Activated T-cell treated with anti-CD3 and anti-CD28 coated beads, Interleukin-2, amount 50 U/mL, for 1 hour (primary cell): ENCODE data around the gene LMX1B.
"Not testable (repeated sequence)": the region's sequence is repeated elsewhere in the genome, so short reads cannot be mapped to it uniquely, and the experiment has no call there.

ENCODE experiments used
- DNase-seq: peaks from one replicate; pipeline ENCODE4 v3.0.0-alpha.2; 2020

The LMX1B gene

DNA sequence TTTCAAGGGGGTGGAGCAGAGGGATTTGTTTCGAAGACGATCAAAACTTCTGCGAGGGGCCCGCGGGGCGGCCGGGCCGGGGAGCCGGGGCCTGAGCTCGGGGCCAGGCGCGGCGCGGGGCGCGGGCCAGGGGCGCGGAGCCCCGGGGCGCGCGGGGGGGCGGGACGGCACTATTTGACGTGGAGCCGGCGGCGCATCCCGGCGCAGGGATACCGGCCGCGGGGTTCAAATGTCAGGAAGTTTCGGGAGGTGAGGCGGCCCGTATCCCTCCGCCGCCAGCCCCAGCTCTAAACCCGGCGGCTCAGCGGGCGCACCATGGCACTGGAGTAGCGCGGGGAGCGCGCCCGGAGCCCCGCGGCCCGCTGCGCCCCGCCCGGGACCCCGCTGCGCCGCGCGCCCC is at the start of gene LMX1B:
TSS of gene LMX1B (plus strand) at position 278 of the 400 bp plus-strand sequence. CDS start 522 bp downstream, outside the sequence.
- DNase-seq = no peak

DNA sequence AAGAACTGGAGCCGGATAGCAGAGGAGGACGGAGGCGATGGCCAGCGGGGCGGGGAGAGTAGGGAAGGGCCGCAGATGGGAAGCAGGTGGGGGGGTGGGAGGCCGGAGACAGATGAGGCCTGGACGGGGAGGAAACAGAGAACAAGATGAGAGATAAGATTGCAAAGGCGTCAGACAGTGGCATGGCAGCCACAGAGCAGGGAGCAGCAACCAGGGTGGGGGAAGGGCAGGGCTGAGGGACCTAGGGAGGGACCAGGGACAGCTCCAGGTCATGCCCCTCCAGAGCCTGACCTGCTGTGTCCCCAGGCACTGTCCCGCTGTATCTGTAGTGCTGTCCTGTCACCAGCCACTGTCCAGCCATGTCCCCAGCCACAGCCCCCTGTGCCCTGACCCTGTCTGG is 49.6 kb upstream of the LMX1B start:
- no peak for DNase-seq

DNA sequence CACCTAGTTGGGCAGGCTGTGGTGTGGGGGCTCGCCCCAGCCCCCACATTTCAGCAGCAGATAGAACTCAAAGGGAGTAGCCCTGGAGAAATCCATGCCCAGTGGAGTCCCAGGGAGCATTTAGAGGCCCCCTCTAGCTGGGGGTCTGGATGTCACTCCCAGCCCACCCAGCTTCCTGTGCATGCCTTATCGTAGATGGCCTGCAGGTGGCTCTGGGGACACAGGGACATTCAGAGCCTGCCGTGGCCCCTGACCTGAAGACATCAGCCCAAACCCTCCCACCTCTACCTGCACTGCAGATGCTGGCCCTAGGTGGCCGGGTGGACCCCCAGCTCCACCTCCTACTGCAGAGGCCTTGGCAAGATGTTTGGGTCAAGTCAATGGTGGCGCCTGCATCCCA is 49.0 kb upstream of the LMX1B start:
- no peak for DNase-seq

DNA sequence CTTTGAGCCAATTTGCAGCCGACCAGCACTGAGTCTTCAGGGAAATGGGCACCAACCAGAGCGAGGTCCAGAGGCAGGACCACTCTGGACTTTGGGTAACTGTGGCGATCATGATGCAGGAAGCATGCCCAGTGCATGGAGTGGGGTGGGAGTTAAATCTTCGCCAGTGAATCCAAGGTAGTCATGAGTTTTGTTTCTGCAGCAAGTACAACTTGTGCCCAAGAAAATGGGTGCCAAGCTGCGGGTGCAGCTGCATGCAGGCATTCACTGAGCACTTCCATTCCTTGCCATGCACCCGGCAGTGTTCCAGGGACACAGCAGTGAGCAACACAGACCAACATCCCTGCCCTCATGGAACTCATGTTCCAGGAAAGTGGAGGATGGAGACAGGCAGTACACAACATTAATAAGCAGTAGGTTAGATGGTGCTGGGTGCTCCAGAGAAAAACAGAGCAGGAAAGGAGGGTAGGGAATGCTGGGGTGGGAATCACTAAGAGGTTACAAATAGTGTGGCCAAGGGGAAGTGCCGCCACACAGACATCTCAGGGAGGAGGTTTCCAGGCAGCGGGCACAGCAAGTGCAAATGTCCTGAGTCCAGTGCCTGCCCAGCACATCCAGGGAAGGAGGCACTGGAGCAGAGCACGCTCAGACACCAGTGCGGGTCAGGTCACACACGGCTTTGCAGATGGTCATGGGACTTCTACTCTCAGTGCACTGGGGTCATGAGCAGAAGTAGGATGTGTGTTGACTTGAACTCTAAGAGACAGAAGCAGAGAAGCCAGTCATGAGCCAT is 48.2 kb upstream of the LMX1B start:
- DNase-seq = no peak

DNA sequence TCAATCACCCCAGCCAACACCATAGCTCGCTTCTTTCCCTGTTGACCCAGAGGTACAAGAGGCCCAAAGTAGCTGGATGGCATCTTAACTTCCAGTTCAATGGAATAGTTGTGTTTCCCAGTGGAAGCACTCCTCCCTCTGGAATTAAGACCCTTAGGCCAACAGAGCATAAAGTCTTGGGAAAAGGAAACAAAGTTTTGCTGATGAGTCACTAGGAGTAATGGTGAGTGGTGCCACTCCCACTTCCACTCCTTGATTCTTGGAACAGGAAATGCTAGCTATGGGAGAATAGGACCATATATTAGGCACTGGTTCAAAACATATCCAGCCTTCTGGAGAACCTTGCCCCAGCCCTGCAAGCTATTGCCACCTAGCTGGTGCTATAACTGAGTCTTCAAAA is 44.7 kb upstream of the LMX1B start:
- no peak for DNase-seq

DNA sequence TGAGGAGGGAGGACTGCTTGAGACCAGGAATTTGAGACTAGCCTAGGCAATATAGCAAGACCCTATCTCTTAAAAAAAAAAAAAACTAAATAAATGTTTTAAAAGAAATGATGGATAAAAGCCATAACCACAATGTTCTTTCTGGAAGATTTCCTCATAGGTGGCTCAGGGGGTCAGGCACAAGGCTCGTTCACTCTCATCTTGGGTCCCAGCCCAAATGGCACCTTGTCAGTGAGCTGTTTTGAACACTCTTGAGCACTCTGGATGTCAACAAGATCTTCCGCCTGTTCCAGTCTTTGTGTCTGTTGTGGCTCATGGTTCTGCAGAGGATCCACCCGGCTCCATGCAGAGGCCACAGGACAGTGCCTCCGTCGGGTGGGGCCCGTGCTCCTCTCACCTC is 35.7 kb upstream of the LMX1B start:
- no peak for DNase-seq

DNA sequence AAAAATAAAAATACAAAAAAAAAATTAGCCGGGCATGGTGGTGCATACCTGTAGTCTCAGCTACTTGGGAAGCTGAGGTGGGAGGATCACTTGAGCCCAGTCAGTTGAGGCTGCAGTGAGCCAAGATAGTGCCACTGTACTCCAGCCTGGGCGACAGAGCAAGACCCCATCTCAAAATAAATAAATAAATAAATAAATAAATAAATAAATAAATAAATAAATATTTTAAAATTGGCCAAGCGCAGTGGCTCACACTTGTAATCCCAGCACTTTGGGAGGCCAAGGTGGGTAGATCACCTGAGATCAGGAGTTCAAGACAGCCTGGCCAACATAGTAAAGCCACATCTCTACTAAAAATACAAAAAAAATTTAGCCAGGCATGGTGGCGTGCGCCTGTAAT is 33.4 kb upstream of the LMX1B start:
- DNase-seq = not testable (repeated sequence)

DNA sequence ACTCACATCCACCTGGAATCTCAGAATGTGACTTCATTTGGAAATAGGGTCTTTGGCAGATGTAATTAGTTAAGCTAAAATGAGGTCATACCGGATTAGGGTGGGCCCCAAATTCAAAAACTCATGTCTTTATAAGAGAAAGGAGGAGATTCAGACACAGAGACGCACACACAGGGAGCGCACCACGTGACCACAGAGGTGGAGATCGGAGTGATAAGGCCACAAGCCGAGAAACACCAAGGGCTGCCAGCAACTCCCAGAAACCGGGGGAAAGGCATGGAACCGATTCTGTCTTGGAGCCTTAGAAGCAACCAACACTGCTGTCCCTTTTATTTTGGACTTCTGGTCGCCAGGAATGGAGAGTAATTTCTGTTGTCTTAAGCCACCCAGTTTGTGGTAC is 31.8 kb upstream of the LMX1B start:
- no peak for DNase-seq

DNA sequence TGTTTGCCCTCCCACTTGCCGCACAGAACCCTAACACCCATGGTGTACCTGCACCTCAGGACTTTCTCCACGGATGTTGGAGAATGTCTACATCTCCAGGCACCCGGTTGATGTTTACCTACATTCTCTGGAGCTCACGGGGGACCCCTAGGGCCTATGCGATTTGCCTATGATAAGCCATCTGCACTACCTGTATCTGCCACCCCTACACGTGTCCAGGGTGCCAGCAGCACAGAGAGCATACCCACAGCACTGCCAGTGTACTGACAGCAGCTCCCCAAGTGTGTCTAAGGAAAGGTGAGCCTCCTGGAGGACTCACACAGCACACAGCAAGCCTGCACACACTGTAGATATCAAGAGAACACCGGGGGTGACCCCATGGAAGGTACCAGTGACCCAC is 31.3 kb upstream of the LMX1B start:
- DNase-seq = no peak

DNA sequence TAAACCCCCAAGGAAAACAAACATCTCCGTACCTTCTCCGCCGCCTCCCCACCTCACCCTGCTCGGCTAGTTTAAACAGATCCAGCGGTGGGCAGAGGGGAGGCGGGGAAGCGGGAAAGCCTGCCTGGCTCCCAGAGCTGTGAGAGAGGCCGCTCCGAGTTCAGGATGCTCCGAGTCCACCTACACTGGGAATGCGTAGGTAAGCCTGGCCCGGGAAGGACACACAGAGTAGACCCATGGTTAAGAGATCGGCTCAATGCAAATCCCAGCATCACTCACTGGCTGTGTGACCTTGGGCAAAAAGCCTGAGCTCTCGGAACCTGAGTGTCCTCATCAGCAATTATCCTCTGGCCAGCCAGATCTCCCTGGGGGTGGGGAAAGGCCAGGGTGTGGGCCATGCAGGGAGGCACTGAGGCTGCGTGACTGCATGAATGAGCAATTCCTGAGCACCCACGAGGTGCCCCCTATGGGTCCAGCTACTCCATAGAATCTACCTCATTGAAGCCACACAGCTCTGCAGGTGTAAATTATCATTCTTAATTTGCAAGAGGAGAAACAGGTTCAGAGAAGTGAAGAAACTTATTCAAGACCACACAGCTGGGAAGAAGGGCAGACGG is 30.5 kb upstream of the LMX1B start:
- DNase-seq = no peak

DNA sequence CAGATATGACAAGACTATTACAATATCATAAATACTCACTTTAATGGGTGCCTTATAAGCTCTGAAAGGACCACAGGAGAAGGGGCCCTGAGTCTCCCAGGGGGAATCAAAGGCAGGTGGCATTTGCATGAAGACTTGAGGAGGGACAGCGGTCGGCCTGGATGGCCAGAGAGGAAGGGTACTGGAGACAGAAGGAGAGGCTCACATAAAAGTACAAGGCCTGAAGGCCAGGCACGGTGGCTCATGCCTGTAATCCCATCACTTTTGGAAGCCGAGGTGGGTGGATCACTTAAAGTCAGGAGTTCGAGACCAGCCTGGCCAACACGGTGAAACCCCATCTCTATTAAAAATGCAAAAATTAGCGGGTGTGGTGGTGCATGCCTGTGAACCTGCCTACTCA is 29.1 kb upstream of the LMX1B start:
- no peak for DNase-seq

DNA sequence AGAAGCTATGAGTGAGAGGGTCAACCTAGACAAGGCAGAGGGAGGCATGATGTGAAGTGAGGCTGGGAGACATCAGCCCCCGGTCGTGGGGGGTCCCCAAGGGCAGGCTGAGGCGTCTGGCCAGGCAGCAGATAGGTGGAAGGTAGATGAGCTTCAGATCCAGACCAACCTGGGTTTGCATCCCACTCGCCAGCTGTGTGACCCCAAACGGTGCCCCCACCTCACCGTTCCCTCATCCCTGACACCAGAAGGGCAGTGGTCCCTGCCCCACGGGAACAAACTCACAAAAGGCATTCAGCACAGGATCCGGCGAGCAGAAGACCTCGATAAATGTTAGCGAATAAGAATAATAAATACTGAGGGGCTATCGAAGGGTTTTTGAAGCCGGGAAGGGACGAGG is 27.5 kb upstream of the LMX1B start:
- DNase-seq = no peak

DNA sequence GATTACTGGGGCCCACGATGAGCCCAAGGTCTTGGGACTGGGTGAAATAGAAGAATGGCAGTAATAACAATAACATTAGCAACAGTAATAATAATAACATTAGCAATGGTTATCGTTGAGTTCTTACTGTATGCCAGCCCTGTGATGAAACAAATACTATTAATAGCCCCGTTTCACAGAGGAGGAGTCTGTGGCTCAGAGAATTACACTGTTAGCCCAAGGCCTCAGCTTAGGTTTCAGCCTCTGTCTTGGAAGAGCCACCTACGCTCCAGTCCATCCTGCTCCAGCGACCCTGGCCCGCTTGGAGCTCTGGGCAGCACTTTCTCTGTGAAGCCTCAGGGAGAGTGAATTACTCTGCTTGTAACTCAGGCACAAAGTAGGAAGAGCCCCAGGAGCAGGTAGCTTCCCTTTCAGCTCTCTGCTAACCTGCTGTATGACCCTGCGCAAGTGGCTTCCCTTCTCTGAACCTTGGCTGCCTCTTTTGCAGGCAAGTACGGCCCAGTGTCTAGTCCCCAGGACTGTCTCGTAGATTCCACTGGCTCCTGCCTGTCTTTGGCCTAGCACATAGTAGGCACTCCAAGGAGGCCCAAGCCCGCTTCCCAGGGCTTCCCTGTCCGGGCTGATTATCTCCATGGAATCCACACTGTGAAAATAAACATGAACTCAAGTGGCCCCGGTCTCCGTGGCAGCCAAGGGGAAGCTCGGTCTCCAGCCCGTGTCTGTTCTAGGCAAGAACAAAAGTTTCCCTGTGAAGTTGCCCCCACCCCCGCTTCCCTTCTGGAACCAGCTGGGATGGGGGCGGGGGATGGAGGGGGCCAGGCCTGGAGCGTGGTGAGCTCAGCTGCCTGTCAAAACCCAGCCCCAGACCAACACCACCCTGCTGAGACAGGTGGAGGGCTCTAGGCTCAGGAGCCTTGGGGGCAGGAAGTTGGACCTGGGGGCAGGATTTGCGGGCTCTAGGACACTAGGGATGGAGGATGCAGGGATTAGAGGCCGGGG is 26.2 kb upstream of the LMX1B start:
- DNase-seq = no peak

DNA sequence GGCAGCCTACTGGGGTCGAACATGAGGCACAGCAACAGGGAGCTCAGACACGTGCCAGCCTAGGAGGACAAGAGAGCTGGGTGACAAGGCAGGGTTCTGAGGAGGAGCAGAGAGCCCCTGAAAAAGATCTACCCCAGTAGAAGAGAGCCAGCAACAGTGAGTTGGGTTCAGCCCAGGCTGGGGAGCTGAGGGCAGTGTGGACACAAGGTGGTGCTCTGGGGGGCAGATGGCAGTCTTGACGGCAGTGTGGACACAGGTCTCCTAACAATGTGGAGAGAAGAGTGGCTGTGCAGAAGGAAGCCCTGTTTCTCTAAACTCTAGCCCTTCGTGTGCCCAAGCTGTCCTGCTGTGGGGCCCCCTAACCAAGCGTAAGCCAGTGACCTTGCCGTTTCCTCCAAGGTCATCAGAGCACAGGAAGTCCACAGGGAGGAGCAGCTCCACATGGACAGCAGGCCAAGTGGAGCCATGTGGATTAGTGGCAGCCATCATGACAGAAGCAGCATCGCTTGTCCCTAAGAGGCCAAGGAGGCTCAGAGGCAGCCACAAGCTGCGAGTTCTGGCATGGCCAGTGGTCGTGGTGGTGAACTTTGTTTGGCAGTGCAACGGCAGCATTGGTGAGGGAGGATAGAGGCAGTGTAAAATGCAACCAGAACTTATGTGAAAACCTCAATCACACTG is 25.1 kb upstream of the LMX1B start:
- DNase-seq = no peak

DNA sequence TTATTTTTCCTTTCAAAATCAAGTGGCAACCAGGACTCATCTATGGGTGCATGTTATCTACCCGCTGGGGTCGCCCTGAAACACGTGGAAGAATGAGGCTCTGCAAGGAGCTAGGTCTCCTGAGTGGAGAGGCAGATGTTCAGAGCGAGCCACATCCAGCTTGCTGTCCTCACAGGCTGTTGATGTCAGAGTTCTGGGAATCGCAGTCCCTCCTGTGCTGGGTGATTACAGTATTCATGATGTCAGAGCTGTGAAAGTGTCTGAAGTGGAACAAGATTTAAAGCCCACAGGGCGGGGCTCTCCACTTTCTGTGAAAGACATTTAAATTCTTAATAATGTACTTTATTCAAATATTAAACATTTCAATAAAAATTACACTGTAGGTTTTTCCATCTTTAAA is 24.4 kb upstream of the LMX1B start:
- no peak for DNase-seq

DNA sequence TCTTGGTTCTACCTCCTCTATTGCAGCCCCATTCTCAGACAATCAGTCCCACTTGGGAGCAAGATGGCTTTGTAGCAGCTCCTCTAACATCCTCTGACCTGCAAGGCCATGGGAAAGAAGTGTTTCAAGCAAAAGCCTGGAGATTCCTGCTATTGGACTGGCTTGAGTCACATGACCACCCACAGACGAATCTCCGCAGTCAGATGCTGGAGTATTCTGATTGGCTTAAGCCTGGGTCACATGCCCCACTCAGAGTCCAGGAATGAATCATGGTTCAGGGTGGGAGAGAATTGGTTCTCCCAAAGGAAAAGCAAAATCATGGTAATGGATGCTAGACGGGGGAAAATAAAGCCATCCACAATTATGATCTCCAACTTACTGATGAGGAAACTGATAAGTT is 22.6 kb upstream of the LMX1B start:
- no peak for DNase-seq

DNA sequence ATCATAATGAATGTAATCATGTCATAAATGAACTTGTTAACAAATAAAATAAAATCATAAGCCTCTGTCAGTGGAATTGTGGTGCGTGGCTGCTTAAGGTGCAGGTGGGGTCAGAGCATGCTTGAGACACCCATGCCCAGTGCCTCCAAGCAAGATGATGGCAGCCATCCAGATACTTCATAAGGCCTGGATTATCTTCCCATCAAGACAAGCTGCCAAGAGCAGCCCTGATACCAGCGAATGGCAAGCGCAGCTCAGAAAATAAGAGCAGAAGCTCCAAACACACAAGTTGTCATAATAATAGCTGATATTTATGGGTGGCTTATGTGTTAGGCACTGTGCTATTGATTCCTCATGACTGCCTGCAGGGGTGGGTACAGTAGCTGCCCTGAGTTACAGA is 21.8 kb upstream of the LMX1B start:
- DNase-seq = no peak

DNA sequence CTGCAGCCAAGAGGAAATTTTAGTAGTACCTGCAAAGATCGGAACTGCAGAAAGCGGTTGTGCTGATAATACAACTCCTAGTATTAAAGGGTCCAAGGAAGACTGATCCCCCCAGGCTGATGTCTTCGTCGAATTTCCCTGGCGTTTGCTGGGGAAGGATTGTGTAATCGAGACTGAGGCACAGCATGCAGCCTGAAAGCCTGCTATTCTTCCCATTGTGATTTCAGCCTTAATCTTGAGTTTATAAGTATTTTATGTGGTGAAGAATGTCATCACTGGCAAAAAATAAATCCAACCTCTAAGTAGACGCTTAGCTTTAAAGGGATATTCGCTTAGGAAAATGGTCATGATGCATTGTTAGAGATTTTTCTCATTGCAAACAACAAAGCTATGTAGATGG is 21.3 kb upstream of the LMX1B start:
- no peak for DNase-seq

DNA sequence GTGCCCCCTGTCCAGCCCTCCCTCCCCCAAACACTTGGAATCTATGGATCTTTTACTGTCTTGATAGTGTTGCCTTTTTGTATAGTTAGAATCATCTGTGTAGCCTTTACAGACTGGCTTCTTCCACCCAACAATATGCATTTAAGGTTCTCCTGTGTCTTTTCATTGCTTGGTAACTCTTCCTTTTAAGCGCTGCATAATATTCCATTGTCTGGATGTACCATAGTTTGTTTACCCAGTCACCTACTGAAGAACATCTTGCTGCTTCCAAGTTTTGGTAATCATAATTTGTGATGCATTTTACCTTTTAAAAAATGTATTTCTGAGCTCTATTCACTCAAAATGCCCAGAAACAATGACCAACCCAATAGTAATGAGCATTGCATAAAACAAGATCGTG is 17.7 kb upstream of the LMX1B start:
- no peak for DNase-seq

DNA sequence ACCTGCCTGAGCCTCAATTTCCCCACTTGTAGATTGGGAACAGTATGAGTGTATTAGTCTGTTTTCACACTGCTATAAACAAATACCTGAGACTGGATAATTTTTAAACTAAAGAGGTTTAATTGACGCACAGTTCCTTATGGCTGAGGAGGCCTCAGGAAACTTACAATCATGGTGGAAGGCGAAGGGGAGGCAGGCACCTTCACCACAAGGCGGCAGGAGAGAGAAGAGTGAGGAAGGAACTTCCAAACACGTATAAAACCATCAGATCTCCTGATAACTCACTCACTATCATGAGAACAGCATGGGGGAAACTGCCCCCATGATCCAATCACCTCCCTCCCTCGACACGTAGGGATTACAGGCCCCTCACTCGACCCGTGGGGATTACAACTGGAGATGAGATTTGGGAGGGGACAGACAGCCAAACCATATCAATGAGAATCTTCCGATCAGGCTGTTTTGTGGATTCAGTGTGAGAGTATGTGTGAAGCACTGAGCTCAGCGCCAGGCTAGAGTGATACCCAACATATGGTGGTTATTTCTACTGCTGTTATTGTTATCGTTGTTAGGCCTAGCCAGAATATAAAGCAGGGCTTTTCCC is 14.6 kb upstream of the LMX1B start:
- DNase-seq = no peak

DNA sequence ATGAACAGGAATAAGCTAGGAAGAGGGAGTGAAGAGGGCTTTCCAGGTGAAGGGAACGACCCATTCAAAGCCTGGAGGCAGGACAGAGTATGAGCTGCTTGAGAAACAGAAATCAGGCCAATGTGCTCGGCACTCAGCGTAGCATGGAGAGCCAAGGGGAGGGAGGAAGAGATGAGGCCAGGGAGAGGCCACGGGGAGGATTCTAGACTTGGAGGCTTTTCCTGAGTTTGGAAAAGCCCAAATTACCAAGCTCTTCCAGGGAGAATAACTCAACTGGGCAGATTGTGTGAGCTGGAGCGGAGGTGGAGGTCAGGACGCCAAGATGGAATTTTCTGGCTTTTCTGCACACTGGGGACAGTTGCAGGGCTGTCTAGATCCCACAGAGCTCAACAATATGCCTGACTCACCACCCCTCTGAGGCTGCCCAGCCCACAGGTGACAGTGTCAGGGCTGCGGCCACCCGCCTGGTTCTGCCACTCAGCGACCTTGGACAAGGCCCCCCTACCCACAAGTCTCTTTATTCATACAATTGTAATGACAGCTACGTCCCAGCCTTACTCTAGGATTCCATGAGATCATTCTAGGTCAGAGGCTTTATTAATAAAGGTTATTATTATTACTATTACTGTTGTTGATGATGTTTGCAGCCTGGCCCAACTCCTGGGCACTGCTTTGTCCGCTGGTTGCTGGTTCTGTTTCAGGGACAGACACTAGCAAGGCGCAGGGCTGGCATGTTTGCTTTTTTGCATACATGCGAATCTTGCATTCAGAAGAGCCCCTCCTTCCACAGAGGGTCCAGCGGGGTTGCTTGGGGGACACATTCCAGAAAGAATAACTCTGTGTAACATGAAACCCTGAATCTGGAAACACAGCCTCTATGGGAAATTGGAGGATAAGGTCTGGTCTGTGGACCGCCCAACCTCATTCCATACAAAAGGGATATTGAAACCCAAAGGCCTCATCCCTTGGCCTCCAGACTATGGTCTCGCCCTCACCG is 9.4 kb upstream of the LMX1B start:
- no peak for DNase-seq
